GM19025 (cell line): ENCODE results near the gene IRF7.

Source experiments
- ATAC-seq: cut with Tn5 transposase; IDR thresholded peaks from one replicate; pipeline ENCODE4 v1.9.1; 2021; ENCODE audit warnings: mild to moderate bottlenecking, low read depth, moderate library complexity; ENCODE audit not compliant: unreplicated experiment

The IRF7 gene

GRCh38 chr11:610146-610801 lies 5.5 kb downstream of the IRF7 start:
- ATAC-seq = no peak

- ATAC-seq = no peak
Observed at GRCh38 chr11:609341-609811, 6.4 kb downstream of the IRF7 start.

- no peak for ATAC-seq
Observed at GRCh38 chr11:608791-609251, 6.9 kb downstream of the IRF7 start.

GRCh38 chr11:607971-608659 lies 7.6 kb downstream of the IRF7 start:
- ATAC-seq = no peak

GRCh38 chr11:607020-607780 lies 8.6 kb downstream of the IRF7 start:
- no peak for ATAC-seq

- ATAC-seq = no peak
Observed at GRCh38 chr11:606245-606644, 9.5 kb downstream of the IRF7 start.

GRCh38 chr11:605286-606129 lies 10.2 kb downstream of the IRF7 start:
- no peak for ATAC-seq

GRCh38 chr11:603154-603553 lies 12.6 kb downstream of the IRF7 start:
- no peak for ATAC-seq

GRCh38 chr11:601573-602245 lies 14.0 kb downstream of the IRF7 start:
- no peak for ATAC-seq

GRCh38 chr11:598005-598680 lies 17.6 kb downstream of the IRF7 start:
- no peak for ATAC-seq

- ATAC-seq = no peak
Observed at GRCh38 chr11:597166-597725, 18.5 kb downstream of the IRF7 start.

- no peak for ATAC-seq
Observed at GRCh38 chr11:596374-596773, 19.4 kb downstream of the IRF7 start.

- no peak for ATAC-seq
Observed at GRCh38 chr11:595400-595799, 20.4 kb downstream of the IRF7 start.

GRCh38 chr11:593347-593746 lies 22.4 kb downstream of the IRF7 start:
- ATAC-seq = no peak

GRCh38 chr11:592918-593317 lies 22.8 kb downstream of the IRF7 start:
- no peak for ATAC-seq

GRCh38 chr11:592501-592900 lies 23.2 kb downstream of the IRF7 start:
- no peak for ATAC-seq

- ATAC-seq = no peak
Observed at GRCh38 chr11:590997-591396, 24.8 kb downstream of the IRF7 start.

- no peak for ATAC-seq
Observed at GRCh38 chr11:589798-590197, 26.0 kb downstream of the IRF7 start.

GRCh38 chr11:587978-588380 lies 27.8 kb downstream of the IRF7 start:
- ATAC-seq = no peak
